HG03442 (cell line): ENCODE results near the gene CFAP52.
A peak's percentile ranks its signal among the peaks of the same experiment; 100 is the strongest.
"Not testable (repeated sequence)": the region's sequence is repeated elsewhere in the genome, so short reads cannot be mapped to it uniquely, and the experiment has no call there.

ENCODE experiments used
- ATAC-seq: cut with Tn5 transposase; IDR thresholded peaks from one replicate; pipeline ENCODE4 v1.9.1; 2021; ENCODE audit warnings: mild to moderate bottlenecking, moderate library complexity; ENCODE audit not compliant: unreplicated experiment

Gene CFAP52

GRCh38 chr17:9568004-9568403, 8.4 kb upstream of the CFAP52 start:
- no peak for ATAC-seq

- no peak for ATAC-seq
These were observed 7.4 kb upstream of the CFAP52 start for GRCh38 chr17:9568957-9569588.

GRCh38 chr17:9571201-9571600, 5.2 kb upstream of the CFAP52 start:
- no peak for ATAC-seq

GRCh38 chr17:9575381-9576101, 901 bp upstream of the CFAP52 start, which contains the start of gene STX8:
Gene STX8 (minus strand): TSS chr17:9575820. CDS start chr17:9575808, 12 bp downstream.
- ATAC-seq, result peak; percentile 84

DNA sequence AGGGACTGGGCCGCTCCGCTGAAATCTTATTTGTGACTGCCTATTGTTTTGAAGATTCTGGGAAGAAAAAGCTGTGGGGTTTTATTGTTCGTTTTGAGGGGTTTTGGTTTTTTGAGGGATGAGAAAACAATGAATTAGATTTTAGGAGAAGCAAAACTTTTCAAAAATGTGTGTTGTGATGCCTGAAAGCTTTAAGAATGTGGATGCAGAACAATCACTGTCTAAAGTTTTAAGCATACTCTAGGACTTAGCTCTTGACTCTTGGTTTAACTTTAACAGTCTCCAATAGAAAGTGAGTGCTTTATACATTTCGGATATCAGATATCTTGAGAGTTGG, 899 bp downstream of the CFAP52 start:
- no peak for ATAC-seq

DNA sequence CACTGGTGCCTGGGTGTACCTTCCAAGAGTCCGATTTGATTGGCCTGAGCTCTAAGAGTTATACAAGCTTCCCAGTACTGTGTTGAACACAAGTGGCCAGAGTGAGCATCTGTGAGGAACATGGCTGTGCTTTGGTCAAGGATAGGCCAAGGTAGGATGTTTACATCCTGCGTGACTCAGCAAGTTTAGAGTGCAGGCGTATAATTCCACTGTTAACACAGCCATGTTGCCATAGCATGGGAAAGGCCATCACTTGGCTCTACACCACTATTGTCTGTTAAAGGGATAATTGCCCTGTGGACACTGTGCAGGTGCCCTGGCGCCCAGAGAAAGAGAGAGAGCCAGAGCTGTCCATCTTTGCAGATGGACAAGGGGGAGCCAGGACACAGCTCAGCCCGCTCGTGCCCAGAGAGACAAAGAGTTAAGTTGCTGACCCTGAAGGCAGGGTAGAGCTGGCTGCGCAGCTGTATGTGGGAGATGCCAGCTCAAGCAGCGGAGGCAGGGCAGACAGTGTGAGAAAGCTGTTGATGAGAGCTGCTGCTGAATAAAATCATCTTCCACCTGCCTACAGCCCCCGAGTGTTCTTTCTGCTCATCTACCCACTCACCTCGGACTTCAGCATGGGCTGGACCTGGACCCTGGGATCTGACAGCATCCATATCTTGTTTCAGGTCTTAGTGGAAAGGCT, 11.7 kb downstream of the CFAP52 start:
- no peak for ATAC-seq

DNA sequence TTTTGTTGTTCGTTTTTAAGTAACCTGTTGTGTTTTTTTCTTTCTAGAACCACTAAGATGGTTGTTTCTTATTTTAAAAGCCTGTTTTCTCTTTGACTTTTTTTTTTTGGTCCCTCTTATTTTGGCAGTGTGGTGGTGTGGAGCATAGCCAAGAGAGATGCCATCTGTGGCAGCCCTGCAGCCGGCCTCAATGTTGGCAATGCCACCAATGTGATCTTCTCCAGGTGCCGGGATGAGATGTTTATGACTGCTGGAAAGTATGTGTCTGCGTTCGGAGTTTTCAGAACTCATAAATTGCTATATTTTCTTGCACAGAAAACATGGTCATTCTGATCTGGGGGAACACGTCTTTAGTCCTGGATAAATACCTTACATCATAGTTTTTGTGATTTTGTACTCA, 17.6 kb downstream of the CFAP52 start:
- no peak for ATAC-seq

DNA sequence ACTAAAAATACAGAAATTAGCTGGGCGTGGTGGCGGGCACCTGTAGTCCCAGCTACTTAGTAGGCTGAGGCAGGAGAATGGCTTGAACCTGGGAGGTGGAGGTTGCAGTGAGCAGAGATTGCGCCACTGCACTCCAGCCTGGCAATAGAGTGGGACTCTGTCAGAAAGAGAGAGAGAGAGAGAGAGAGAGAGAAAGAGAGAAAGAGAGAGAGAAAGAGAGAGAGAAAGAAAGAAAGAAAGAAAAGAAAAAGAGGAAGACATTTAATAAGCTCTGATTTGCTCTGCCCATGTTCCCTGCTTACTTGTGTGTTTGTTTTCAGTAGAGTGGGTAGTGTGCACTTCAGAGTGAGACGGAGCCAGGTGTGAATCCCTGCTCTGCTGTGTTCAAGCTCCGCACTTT, 21.2 kb downstream of the CFAP52 start:
- not testable (repeated sequence) for ATAC-seq

- no peak for ATAC-seq
These were observed 22.2 kb downstream of the CFAP52 start for GRCh38 chr17:9598661-9599060.

- not testable (repeated sequence) for ATAC-seq
These were observed 28.1 kb downstream of the CFAP52 start for GRCh38 chr17:9604583-9604982.

DNA sequence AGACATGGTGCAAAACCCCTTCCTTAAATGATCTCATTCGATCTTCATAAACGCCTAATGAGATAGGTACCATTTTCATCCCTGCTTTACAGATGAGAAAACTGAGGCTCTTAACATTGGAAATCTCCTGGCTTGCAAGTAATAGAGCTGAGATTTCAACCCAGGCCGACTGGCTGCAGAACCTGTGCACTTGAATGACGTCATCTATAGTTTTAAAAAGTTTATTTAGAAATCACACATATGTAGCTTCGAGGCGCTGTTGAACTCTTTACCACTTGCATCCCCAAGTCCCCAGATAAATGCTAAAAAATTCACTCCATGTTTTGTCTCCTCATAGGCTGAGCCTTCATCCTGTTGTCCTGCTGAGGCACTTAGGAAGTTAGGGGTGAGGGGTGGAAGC, 30.0 kb downstream of the CFAP52 start:
- no peak for ATAC-seq

- ATAC-seq, result not testable (repeated sequence)
These were observed 30.6 kb downstream of the CFAP52 start for GRCh38 chr17:9607058-9607457.

DNA sequence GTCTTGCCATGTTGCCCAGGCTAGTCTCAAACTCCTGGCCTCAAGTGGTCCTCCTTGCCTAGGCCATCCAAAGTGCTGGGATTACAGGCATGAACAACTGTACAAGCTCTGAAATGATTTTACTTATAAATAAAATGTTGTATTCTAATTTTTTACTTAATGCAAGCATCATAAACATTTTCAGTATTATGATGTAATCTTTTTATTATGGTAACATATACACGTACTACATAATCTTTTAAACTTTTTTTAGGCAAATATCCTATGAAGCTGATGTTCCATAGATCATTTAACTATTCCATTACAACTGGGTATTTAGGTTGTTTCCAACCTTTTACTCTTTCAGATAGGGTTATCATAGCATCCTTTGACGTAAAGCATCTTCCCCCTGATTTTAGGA, 35.1 kb downstream of the CFAP52 start:
- no peak for ATAC-seq

- no peak for ATAC-seq
These were observed 35.6 kb downstream of the CFAP52 start for GRCh38 chr17:9612006-9612405.

DNA sequence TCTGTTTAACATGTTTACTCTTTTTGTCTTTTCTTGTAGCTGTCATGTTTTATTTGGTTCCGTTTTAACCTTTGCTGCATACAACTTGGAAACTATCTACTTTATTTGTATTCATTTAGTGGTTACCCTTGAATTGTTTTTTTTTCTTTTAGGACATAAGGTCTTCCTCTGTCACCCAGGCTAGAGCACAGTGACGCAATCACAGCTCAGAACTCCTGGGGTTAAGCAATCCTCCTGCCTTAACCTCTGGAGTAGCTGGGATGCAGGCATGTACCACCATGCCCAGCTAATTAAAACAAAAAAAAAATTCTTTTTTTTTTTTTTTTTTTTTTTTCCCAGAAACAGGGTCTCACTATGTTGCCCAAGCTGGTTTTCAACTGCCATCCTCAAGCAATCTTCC, 39.0 kb downstream of the CFAP52 start:
- ATAC-seq, result no peak

- ATAC-seq, result no peak
These were observed 46.5 kb downstream of the CFAP52 start for GRCh38 chr17:9622961-9623360.

DNA sequence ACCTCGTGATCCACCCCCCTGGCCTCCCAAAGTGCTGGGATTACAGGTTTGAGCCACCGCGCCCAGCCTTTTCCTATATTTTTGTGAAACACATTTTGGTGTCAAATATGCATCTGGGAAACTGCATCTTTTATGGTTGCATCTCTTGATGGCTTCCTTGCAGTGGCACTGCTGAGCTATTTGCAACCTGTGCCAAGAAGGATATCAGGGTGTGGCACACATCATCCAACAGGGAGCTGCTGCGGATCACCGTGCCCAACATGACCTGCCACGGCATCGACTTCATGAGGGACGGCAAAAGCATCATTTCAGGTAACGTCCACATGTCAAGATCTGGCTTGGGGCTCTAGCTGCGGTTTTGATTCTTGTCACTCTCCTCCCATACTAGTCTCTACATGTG, 52.1 kb downstream of the CFAP52 start:
- no peak for ATAC-seq

DNA sequence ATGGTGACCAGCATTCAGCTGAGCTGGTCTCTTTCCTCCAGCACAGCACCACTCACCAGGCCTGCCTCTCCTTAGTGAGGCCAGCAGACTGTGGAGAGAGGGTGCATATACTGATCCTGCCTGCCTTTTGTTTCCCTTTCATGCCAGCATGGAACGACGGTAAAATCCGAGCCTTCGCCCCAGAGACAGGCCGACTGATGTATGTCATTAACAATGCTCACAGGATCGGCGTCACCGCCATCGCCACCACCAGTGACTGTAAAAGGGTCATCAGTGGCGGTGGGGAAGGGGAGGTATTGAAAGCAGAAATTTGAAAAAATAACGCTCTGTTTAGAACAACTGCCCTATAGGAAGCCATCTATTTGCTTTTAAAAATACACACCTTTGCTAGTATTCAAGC, 56.3 kb downstream of the CFAP52 start:
- no peak for ATAC-seq

DNA sequence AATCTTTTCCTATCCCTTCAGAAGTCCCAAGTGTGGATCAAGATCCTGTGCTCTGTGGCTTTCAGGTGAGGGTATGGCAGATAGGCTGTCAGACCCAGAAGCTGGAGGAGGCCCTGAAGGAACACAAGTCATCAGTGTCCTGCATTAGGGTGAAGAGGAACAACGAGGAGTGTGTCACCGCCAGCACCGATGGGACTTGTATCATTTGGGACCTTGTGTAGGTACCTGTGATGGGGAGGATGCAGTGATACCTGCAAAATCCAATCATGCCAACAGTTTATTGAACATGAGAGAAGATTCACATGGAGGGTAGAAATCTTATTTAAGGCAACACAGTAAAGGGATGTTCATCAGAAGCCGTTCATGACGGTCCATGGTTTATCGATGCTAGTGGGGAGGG, 58.9 kb downstream of the CFAP52 start:
- no peak for ATAC-seq

GRCh38 chr17:9636501-9636900, 60.1 kb downstream of the CFAP52 start:
- ATAC-seq, result no peak

DNA sequence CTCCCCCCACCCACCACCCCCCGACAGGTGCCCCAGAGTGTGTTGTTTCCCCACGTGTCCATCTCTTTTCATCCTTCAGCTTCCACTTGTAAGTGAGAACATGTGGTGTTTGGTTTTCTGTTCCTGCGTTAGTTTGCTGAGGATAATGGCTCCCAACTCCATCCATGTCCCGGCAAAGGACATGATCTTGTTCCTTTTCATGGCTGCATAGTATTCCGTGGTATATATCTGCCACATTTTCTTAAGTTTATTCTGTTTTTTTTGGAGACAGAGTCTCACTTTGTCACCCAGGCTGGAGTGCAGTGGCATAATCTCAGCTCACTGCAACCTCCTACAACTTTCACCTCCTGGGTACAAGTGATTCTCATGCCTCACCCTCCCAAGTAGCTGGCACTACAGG, 63.9 kb downstream of the CFAP52 start:
- ATAC-seq, result not testable (repeated sequence)

- no peak for ATAC-seq
These were observed 67.2 kb downstream of the CFAP52 start for GRCh38 chr17:9643611-9644010.
